NCI-H128 (cell line): ENCODE data around the gene ZNF232.
"Not testable (repeated sequence)": the region's sequence is repeated elsewhere in the genome, so short reads cannot be mapped to it uniquely, and the experiment has no call there.

Source experiments
- DNase-seq: peaks from one replicate; lab custom pipeline; 2025; ENCODE audit not compliant: unreplicated experiment; lab: John Stamatoyannopoulos, UW

Gene ZNF232

GRCh38 chr17:5099271-5099670 is 12.4 kb downstream of the ZNF232 start:
- DNase-seq: no peak

GRCh38 chr17:5097101-5097834 is 14.4 kb downstream of the ZNF232 start:
- DNase-seq: no peak

GRCh38 chr17:5096731-5097100 is 15.0 kb downstream of the ZNF232 start:
- DNase-seq: no peak

GRCh38 chr17:5092218-5093010 is 19.3 kb downstream of the ZNF232 start:
- no peak for DNase-seq

- DNase-seq: no peak
These were observed 31.1 kb downstream of the ZNF232 start for GRCh38 chr17:5080591-5080990.

- DNase-seq: peak; percentile 58
These were observed 33.3 kb downstream of the ZNF232 start, which contains the start of gene ZFP3 for GRCh38 chr17:5078106-5079028. Gene ZFP3 (plus strand): TSS chr17:5078467. CDS start chr17:5091505, 13,038 bp downstream.

GRCh38 chr17:5077781-5078105 is 33.9 kb downstream of the ZNF232 start:
- no peak for DNase-seq

- not testable (repeated sequence) for DNase-seq
These were observed 34.4 kb downstream of the ZNF232 start for GRCh38 chr17:5077275-5077674.

- DNase-seq: not testable (repeated sequence)
These were observed 36.2 kb downstream of the ZNF232 start for GRCh38 chr17:5075472-5075871.

GRCh38 chr17:5069724-5070123 is 42.0 kb downstream of the ZNF232 start:
- no peak for DNase-seq

GRCh38 chr17:5068236-5068635 is 43.4 kb downstream of the ZNF232 start:
- DNase-seq: no peak

GRCh38 chr17:5065227-5065744 is 46.4 kb downstream of the ZNF232 start:
- DNase-seq: no peak
